Effector memory CD4-positive, alpha-beta T cell (primary cell): ENCODE results near the gene LRIT2.
"Not testable (repeated sequence)": the region's sequence is repeated elsewhere in the genome, so short reads cannot be mapped to it uniquely, and the experiment has no call there.

Experiments used
- DNase-seq, 3 donors: peaks; one replicate each; pipeline ENCODE4 v3.0.0-alpha.2; 2020
- H3K27ac ChIP-seq: 2 replicates; pipeline ENCODE4 v1.7.0; 2013; ENCODE audit warnings: mild to moderate bottlenecking, low read length, moderate library complexity; ENCODE audit not compliant: insufficient read depth, poor library complexity, severe bottlenecking
- H3K27me3 ChIP-seq: replicated peaks from 2 replicates; pipeline ENCODE4 v1.7.0; 2013; ENCODE audit warnings: mild to moderate bottlenecking, low read length; ENCODE audit not compliant: insufficient read depth, control insufficient read depth, poor library complexity, severe bottlenecking
- H3K36me3 ChIP-seq: 2 replicates; pipeline ENCODE4 v1.7.0; 2013; ENCODE audit warnings: mild to moderate bottlenecking, low read length, moderate library complexity; ENCODE audit not compliant: control insufficient read depth, insufficient read depth
- H3K4me1 ChIP-seq: 2 replicates; pipeline ENCODE4 v1.7.0; 2013; ENCODE audit warnings: low read length, mild to moderate bottlenecking; ENCODE audit not compliant: control insufficient read depth, insufficient read depth, poor library complexity, severe bottlenecking
- H3K4me3 ChIP-seq: 2 replicates; pipeline ENCODE4 v1.7.0; 2013; ENCODE audit warnings: low read length, low read depth, mild to moderate bottlenecking; ENCODE audit not compliant: insufficient read depth, poor library complexity, severe bottlenecking
- H3K9me3 ChIP-seq: 2 replicates; pipeline ENCODE4 v1.7.0; 2013; ENCODE audit warnings: mild to moderate bottlenecking, low read length, moderate library complexity; ENCODE audit not compliant: control insufficient read depth

The LRIT2 gene

GRCh38 chr10:84176351-84176750, 49.0 kb downstream of the LRIT2 start:
- H3K27me3 ChIP-seq: no peaks in the 10 kb centered on the region
- no peak overlapping the region for H3K4me3 ChIP-seq
- H3K9me3 ChIP-seq: no peaks in the 10 kb centered on the region
- DNase-seq: no peak
- peaks cover 12% of the 10 kb centered on the region for H3K4me1 ChIP-seq
- H3K27ac ChIP-seq: no peak overlapping the region
- no peaks in the 10 kb centered on the region for H3K36me3 ChIP-seq

GRCh38 chr10:84175436-84175835, 49.9 kb downstream of the LRIT2 start:
- peaks cover 12% of the 10 kb centered on the region for H3K4me1 ChIP-seq
- H3K4me3 ChIP-seq: no peak overlapping the region
- H3K9me3 ChIP-seq: no peaks in the 10 kb centered on the region
- no peaks in the 10 kb centered on the region for H3K36me3 ChIP-seq
- no peak overlapping the region for H3K27ac ChIP-seq
- no peak for DNase-seq
- H3K27me3 ChIP-seq: no peaks in the 10 kb centered on the region

GRCh38 chr10:84173501-84173929, 51.8 kb downstream of the LRIT2 start, which contains the start of gene GPR15LG:
Gene GPR15LG, plus strand, starts transcription at chr10:84173801. Its CDS starts 51 bp downstream, at chr10:84173852.
- H3K4me3 ChIP-seq: no peak within 1 kb of the TSS
- H3K36me3 ChIP-seq: no peaks in the 10 kb centered on the region

GRCh38 chr10:84172467-84173356, 52.6 kb downstream of the LRIT2 start:
- H3K9me3 ChIP-seq: no peaks in the 10 kb centered on the region
- no peak overlapping the region for H3K27ac ChIP-seq
- H3K4me3 ChIP-seq: no peak overlapping the region
- H3K4me1 ChIP-seq: peaks cover 11% of the 10 kb centered on the region
- H3K27me3 ChIP-seq: no peaks in the 10 kb centered on the region
- DNase-seq: no peak
- H3K36me3 ChIP-seq: no peaks in the 10 kb centered on the region

More at GRCh38 chr10:84173501-84173929, 51.8 kb downstream of the LRIT2 start, which contains the start of gene GPR15LG:
- Histone ChIP-seq H3K27me3 (no peaks in the 10 kb centered on the region), H3K27ac (no peak within 1 kb of the TSS), H3K4me1 (peaks cover 12% of the 10 kb centered on the region), H3K9me3 (no peaks in the 10 kb centered on the region)
- DNase-seq: no peak

- not testable (repeated sequence) for H3K4me3 ChIP-seq, H3K9me3 ChIP-seq
Observed at GRCh38 chr10:84171700-84172466, 53.5 kb downstream of the LRIT2 start.

GRCh38 chr10:84171237-84171636, 54.1 kb downstream of the LRIT2 start:
- not testable (repeated sequence) for H3K36me3 ChIP-seq, DNase-seq, H3K4me3 ChIP-seq

More at GRCh38 chr10:84171700-84172466, 53.5 kb downstream of the LRIT2 start:
- H3K27ac ChIP-seq, H3K36me3 ChIP-seq, H3K27me3 ChIP-seq, H3K4me1 ChIP-seq, DNase-seq: not testable (repeated sequence)

More at GRCh38 chr10:84171237-84171636, 54.1 kb downstream of the LRIT2 start:
- H3K4me1 ChIP-seq, H3K27ac ChIP-seq, H3K27me3 ChIP-seq, H3K9me3 ChIP-seq: not testable (repeated sequence)
